HG02642 (cell line): ENCODE data around the gene CELF5.
"Not testable (repeated sequence)": the region's sequence is repeated elsewhere in the genome, so short reads cannot be mapped to it uniquely, and the experiment has no call there.

ENCODE experiments used
- ATAC-seq: cut with Tn5 transposase; IDR thresholded peaks from one replicate; pipeline ENCODE4 v1.9.1; 2021; ENCODE audit warnings: mild to moderate bottlenecking; ENCODE audit not compliant: unreplicated experiment, poor library complexity

CELF5 gene

GRCh38 chr19:3314962-3315675 lies 90.7 kb downstream of the CELF5 start:
- no peak for ATAC-seq

- no peak for ATAC-seq
These were observed 91.2 kb downstream of the CELF5 start for GRCh38 chr19:3315676-3315973.

- ATAC-seq, result no peak
These were observed 91.7 kb downstream of the CELF5 start for GRCh38 chr19:3316132-3316648.

- ATAC-seq, result no peak
These were observed 92.3 kb downstream of the CELF5 start for GRCh38 chr19:3316659-3317207.

GRCh38 chr19:3319643-3320353 lies 95.3 kb downstream of the CELF5 start:
- ATAC-seq, result no peak

- ATAC-seq, result no peak
These were observed 95.9 kb downstream of the CELF5 start for GRCh38 chr19:3320354-3320670.

GRCh38 chr19:3320853-3321252 lies 96.4 kb downstream of the CELF5 start:
- no peak for ATAC-seq

- ATAC-seq, result no peak
These were observed 97.2 kb downstream of the CELF5 start for GRCh38 chr19:3321696-3322095.

GRCh38 chr19:3322199-3322978 lies 97.9 kb downstream of the CELF5 start:
- ATAC-seq, result no peak

- no peak for ATAC-seq
These were observed 98.6 kb downstream of the CELF5 start for GRCh38 chr19:3323026-3323425.

GRCh38 chr19:3323658-3324057 lies 99.2 kb downstream of the CELF5 start:
- no peak for ATAC-seq

GRCh38 chr19:3324405-3324856 lies 100.0 kb downstream of the CELF5 start:
- no peak for ATAC-seq

- ATAC-seq, result no peak
These were observed 101.0 kb downstream of the CELF5 start for GRCh38 chr19:3325451-3325850.

- no peak for ATAC-seq
These were observed 104.3 kb downstream of the CELF5 start for GRCh38 chr19:3328743-3329142.

GRCh38 chr19:3330047-3330446 lies 105.6 kb downstream of the CELF5 start:
- ATAC-seq, result no peak

- ATAC-seq, result not testable (repeated sequence)
These were observed 107.8 kb downstream of the CELF5 start for GRCh38 chr19:3332232-3332631.

- ATAC-seq, result no peak
These were observed 108.6 kb downstream of the CELF5 start for GRCh38 chr19:3333020-3333583.

- no peak for ATAC-seq
These were observed 109.2 kb downstream of the CELF5 start for GRCh38 chr19:3333662-3334061.

- not testable (repeated sequence) for ATAC-seq
These were observed 110.4 kb downstream of the CELF5 start for GRCh38 chr19:3334749-3335430.
